Stimulated activated CD4-positive, alpha-beta T cell treated with anti-CD3 and anti-CD28 coated beads, Interleukin-1b, Interleukin-23, amount 100 ng/mL, for 1 hour (primary cell): ENCODE data around the gene DFFA.
"Not testable (repeated sequence)": the region's sequence is repeated elsewhere in the genome, so short reads cannot be mapped to it uniquely, and the experiment has no call there.

Experiments
- DNase-seq, 2 donors: peaks; one replicate each; pipeline ENCODE4 v3.0.0-alpha.2; 2020; ENCODE audit warnings: low read depth in 2 of 2

DFFA gene

GRCh38 chr1:10506046-10506676 is 33.8 kb upstream of the DFFA start:
- not testable (repeated sequence) for DNase-seq

DNA sequence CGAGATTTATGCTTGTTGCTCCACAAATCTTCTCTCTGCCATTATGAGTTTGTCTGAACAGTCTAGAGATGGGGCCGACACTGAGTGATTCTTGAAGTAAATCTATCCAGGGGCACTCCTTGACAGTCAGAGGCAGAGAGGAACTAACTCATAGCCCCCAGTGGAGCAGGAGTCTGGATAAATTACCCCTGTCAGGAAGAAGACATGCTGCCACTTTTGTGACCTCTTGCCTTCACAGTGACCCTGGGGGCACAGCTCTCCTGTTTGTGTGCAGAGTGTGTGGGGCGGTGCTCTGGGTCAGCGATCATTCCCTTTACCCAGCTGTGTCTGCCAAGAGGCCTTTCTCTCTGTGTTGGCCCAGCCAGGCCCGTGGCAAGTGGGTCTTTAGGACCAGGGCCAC is 31.9 kb upstream of the DFFA start:
- DNase-seq = no peak

GRCh38 chr1:10502206-10502605 is 29.9 kb upstream of the DFFA start:
- DNase-seq = no peak

- no peak for DNase-seq
Observed at GRCh38 chr1:10498231-10498630, 25.9 kb upstream of the DFFA start.

- no peak for DNase-seq
Observed at GRCh38 chr1:10497109-10497508, 24.8 kb upstream of the DFFA start.

GRCh38 chr1:10495952-10496351 is 23.6 kb upstream of the DFFA start:
- DNase-seq = no peak

DNA sequence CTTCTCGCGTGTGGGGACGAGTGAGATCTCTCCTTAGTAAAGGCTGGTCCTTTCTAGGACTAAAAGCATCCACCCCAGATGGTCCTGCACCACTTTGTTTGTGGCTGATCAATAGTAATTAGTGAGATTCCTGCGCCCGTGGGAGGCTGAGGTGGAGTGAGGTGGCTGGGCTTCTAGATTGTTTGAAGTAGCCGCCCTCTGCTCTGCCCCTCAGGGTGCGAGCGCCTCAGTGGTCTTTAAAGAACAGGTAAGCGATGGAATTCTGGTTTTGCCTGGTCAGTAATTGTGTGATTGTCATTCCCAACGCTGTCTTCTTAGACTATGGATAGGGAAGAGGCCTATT is 23.1 kb upstream of the DFFA start:
- no peak for DNase-seq

DNA sequence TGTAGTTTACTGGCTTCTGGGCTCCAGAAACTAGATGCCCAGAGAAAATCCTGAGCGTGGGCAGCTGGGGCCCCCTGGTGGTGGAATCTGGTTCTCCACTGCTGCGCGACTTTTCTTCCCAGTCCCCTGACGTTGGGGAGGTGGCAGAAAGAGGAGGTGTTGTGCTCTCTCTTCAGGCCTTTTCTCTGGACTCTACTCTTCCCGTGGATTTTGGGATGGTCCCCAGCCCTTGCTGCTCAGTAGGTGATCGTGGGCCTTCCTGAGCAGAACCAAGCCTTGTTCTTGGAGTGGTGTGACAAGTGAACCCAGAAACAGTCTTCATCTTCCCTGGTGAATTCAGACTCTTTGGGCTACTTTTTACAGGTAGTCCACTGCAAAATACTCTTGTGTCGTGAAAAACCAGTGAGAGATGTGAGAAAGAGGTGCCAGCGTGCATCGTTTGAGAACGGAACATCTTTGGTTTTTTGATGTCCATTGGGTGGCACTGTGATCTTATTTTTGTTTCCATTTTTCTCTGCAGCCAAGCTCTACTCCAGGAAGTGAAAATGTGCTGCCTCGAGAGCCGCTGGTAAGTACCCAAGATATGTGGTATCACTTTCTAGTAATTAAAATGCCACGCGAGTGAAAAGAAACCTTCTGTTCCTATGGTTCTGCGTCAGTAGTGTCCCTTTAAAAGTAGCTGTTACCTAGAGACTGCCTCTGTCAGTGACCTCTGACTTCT is 22.6 kb upstream of the DFFA start:
- DNase-seq = peak; percentile 40 to 73

DNA sequence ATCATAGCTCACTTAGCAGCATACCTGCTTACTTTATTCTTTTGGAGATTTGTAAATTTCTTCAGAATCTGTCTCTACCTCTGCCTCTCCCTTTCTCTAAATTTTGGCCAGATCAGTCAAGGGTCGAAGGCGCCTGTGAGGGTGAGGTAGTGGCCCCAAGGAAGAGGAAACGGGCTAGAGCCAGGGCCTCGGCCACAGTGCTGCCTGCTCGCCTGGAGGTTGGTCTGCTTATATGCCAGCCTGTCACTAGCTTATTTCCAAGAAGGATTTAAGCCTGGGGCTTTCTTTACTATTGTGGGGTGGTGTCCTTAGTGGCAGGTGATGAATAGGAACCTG is 22.1 kb upstream of the DFFA start:
- no peak for DNase-seq

DNA sequence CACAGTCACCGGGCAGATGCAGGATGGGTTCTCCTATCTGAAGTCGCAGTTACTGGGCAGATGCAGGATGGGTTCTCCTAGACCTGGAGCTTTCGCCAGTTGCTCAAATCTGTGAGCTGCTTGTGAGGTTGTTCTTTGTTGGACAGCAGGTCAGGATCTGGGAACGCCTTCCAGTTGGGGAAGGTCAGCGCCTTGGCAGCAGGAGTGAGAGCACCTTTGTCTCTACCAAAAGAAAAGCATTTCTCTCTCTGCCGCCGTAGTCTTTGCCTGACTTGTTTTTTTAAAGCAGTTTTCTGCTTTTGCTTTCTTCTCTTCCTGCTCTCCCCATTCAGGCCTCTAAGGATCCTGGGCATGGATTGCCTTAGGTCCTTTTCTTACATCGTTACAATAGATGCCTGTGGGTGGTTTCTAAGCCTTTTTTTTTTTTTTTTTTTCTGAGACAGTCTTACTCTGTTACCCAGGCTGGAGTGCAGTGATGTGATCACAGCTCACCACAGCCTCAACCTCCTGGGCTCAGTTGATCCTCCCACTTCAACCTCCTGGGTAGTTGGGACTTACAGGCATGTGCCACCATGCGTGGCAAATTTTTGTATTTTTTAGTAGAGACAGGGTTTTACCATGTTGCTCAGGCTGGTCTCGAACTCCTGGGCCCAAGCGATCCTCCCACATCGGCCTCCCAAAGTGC is 18.1 kb upstream of the DFFA start:
- DNase-seq = no peak

DNA sequence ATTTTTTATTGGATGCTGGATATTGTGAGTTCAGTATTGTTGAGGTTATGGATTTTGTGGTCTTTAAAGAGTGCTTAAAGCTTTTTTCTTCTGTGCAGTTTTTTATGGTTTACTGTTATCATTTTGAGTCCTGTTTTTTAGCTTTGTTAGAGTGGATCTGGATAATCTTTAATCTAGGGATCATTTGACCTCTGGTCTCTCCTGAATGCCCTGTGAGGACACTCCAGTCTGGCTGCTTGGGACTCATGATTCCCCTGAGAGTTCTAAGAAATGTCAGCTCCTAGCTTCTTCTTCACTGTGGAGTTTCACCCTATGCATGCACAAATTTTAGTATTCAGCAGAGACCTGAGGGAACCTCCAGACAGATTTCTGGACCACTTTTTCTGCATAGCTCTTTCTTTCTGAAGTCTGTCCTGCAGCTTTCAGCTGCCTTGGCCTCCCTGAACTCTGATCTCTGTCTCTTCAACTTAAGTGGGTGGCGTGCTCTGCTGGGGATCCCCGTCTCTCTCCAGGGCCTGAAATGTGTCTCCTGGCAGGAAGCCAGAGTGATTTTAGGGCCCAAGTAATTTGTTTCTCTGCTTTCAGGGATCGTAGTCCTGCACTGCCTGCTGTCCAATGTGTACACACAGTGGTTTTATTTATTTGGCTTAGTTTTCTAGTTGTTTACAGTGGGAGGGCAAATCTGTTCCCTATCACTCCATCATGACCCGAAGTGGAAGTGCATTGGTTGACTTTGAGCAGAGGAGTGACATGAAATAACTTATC is 17.1 kb upstream of the DFFA start:
- DNase-seq = no peak

GRCh38 chr1:10484521-10484920 is 12.2 kb upstream of the DFFA start:
- no peak for DNase-seq

GRCh38 chr1:10480614-10481013 is 8.3 kb upstream of the DFFA start:
- DNase-seq = no peak

DNA sequence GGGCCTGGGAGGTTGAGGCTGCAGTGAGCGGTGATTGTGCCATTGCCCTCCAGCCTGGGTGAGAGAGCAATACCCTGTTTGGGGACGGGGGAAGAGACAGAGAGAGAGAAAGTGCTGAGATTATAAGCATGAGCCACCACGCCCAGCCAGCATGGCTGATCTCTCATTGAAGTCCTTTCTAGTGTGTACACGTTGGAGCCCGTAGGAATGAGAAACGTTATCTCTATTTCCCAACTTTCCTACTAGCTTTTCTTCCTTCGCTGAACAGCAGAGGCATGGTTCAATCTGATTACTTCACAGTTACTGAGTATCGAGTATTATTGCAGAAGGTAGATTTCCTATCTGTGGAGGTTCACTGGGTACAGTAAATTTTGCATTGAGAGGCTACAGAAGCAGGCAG is 7.0 kb upstream of the DFFA start:
- no peak for DNase-seq

- no peak for DNase-seq
Observed at GRCh38 chr1:10475510-10475909, 3.2 kb upstream of the DFFA start.

DNA sequence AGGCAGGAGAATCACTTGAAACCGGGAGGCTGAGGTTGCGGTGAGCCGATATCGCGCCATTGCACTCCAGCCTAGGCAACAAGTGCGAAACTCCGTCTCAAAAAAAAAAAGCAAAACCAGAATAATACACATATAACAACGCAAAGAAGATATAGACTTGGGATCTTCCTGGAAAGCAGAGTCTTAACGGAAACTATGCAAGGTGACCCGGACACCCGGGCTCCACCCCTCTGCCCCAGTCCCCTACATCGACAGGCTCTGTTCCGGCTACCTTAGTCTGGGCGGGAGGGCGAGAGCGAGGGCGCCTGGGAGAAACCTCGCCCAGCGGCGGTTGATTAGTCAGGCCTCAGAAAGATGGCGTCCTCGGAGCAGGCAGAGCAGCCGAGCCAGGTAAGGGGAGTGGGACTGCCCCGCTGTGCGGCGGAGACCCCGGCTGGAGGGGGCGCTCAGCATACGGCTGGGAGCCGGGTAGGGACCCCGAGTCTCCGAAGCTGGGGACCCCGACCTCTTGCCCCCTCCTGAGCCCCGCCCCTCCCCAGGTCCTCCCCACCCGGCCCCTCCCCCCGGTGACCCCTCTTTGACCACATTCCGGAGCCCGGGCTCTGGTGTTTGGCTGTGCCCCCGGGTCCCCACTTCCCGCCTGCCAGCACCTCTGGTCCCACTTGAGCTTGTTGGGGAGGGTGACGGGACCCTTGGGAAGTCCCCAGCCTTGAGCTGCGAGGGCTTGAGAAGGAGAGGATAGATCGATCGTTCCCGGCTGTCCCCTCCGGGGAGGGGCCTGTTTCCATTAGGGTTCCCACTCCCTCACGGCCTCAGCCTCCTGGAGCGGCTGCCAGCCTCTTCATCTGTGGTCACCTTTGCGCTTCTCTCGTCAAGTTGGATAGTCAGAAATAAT is 2.5 kb upstream of the DFFA start, which contains the start of gene PEX14:
Gene PEX14 (plus strand): TSS at position 338 of the 895 bp plus-strand sequence. CDS start 17 bp downstream, at position 355.
- peak; percentile 50 to 64 for DNase-seq

GRCh38 chr1:10474309-10474612 is 1.9 kb upstream of the DFFA start:
- DNase-seq = not testable (repeated sequence)

DNA sequence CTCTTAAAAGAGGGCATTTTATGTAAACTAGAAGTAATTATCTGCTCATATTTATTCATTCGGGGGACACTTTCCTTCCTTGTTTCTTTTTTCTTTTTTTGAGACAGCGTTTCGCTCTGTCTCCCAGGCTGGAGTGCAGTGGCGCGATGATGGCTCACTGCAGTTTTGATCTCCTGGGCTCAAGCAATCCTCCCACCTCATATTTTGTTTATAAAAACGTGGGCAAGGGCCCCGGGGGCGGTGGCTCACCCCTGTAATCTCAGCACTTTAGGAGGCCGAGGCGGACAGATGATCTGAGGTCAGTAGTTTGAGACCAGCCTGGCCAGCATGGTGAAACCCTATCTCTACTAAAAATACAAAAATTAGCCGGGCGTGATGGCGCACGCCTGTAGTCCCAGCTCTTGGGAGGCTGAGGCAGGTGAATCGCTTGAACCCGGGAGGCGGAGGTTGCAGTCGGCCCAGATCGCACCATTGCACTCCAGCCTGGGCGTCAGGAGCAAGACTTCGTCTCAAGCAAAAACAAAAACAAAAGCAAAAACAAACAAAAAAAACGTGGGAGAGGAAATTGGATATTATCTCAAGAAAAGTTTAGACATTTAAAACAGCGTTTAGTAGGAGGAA is 926 bp upstream of the DFFA start:
- DNase-seq = no peak

GRCh38 chr1:10471411-10472219 is 714 bp downstream of the DFFA start:
- no peak for DNase-seq

GRCh38 chr1:10470043-10470442 is 2.3 kb downstream of the DFFA start:
- no peak for DNase-seq
